ENCODE measurements around the gene ARFGAP3.
"Not testable (repeated sequence)": the region's sequence is repeated elsewhere in the genome, so short reads cannot be mapped to it uniquely, and the experiment has no call there.

ARFGAP3 gene

GRCh38 chr22:42794551-42795510 is 62.2 kb downstream of the ARFGAP3 start:
- no peak for DNase-seq

GRCh38 chr22:42793848-42794405 is 63.1 kb downstream of the ARFGAP3 start:
- no peak for DNase-seq

GRCh38 chr22:42792909-42793847 is 63.9 kb downstream of the ARFGAP3 start:
- no peak for DNase-seq

GRCh38 chr22:42792453-42792908 is 64.6 kb downstream of the ARFGAP3 start:
- no peak for DNase-seq

- no peak for DNase-seq
Measured at GRCh38 chr22:42791721-42792452, 65.2 kb downstream of the ARFGAP3 start.

- no peak for DNase-seq
Measured at GRCh38 chr22:42788466-42788865, 68.6 kb downstream of the ARFGAP3 start.

GRCh38 chr22:42788021-42788420 is 69.1 kb downstream of the ARFGAP3 start:
- no peak for DNase-seq

GRCh38 chr22:42787357-42787736 is 69.7 kb downstream of the ARFGAP3 start:
- DNase-seq = no peak

- no peak for DNase-seq
Measured at GRCh38 chr22:42786606-42787356, 70.3 kb downstream of the ARFGAP3 start.

GRCh38 chr22:42785706-42786499 is 71.2 kb downstream of the ARFGAP3 start:
- no peak for DNase-seq

- not testable (repeated sequence) for DNase-seq
Measured at GRCh38 chr22:42782306-42782705, 74.8 kb downstream of the ARFGAP3 start.

- DNase-seq = peak in 2 of 5 experiments; percentile 35 to 78
Measured at GRCh38 chr22:42780070-42780540, 77.0 kb downstream of the ARFGAP3 start.

GRCh38 chr22:42777126-42777525 is 79.9 kb downstream of the ARFGAP3 start:
- no peak for DNase-seq

- DNase-seq = no peak
Measured at GRCh38 chr22:42773167-42773566, 83.9 kb downstream of the ARFGAP3 start.

GRCh38 chr22:42772647-42773046 is 84.4 kb downstream of the ARFGAP3 start:
- DNase-seq = no peak

- DNase-seq = no peak
Measured at GRCh38 chr22:42770941-42771647, 86.0 kb downstream of the ARFGAP3 start.

- DNase-seq = no peak
Measured at GRCh38 chr22:42770448-42770726, 86.7 kb downstream of the ARFGAP3 start.

- DNase-seq = no peak
Measured at GRCh38 chr22:42769574-42770447, 87.3 kb downstream of the ARFGAP3 start.

- DNase-seq = no peak
Measured at GRCh38 chr22:42769238-42769573, 87.9 kb downstream of the ARFGAP3 start.

All from T-helper 2 cell (primary cell).